GM18873 (cell line): Measurements from ENCODE around the gene MYOG.

Experiments used
- ATAC-seq: cut with Tn5 transposase; IDR thresholded peaks from one replicate; pipeline ENCODE4 v1.9.1; 2021; ENCODE audit warnings: mild to moderate bottlenecking, moderate library complexity, moderate number of reproducible peaks; ENCODE audit not compliant: unreplicated experiment, low FRiP score

The MYOG gene

GRCh38 chr1:203085528-203086406, at the start of gene MYOG:
Gene MYOG, minus strand, starts transcription at chr1:203086012. Its CDS starts 51 bp downstream, at chr1:203085961.
- no peak for ATAC-seq

- no peak for ATAC-seq
These were observed 48.3 kb upstream of the MYOG start for GRCh38 chr1:203133970-203134725.

GRCh38 chr1:203131548-203132200, 45.9 kb upstream of the MYOG start:
- no peak for ATAC-seq

- ATAC-seq = no peak
These were observed 44.7 kb upstream of the MYOG start for GRCh38 chr1:203130358-203130985.

GRCh38 chr1:203129501-203130231, 43.9 kb upstream of the MYOG start:
- ATAC-seq = no peak

GRCh38 chr1:203128716-203129500, 43.1 kb upstream of the MYOG start:
- no peak for ATAC-seq

- ATAC-seq = no peak
These were observed 42.6 kb upstream of the MYOG start for GRCh38 chr1:203128431-203128715.

- ATAC-seq = no peak
These were observed 42.0 kb upstream of the MYOG start, which contains the start of gene ADORA1 for GRCh38 chr1:203127666-203128430. Gene ADORA1, plus strand, starts transcription at chr1:203127726. Its CDS starts 1,116 bp downstream, at chr1:203128842.

GRCh38 chr1:203126866-203127665, 41.3 kb upstream of the MYOG start:
- no peak for ATAC-seq

GRCh38 chr1:203126151-203126865, 40.5 kb upstream of the MYOG start:
- ATAC-seq = no peak

GRCh38 chr1:203124546-203125317, 38.9 kb upstream of the MYOG start:
- ATAC-seq = no peak

GRCh38 chr1:203124011-203124410, 38.2 kb upstream of the MYOG start:
- ATAC-seq = no peak

- no peak for ATAC-seq
These were observed 36.3 kb upstream of the MYOG start for GRCh38 chr1:203122159-203122558.

- no peak for ATAC-seq
These were observed 35.6 kb upstream of the MYOG start for GRCh38 chr1:203121186-203122015.

- no peak for ATAC-seq
These were observed 34.7 kb upstream of the MYOG start for GRCh38 chr1:203120325-203121153.
